HCT116 (cell line): ENCODE results near the gene HPCA. TPM values are rescaled to one million over a fixed set of nuclear protein-coding genes. Genes with fewer than 3 reads are reported as not detected.

Experiments used
- ATAC-seq: fragments of 200-7000 bp; cut with Tn5 transposase; 2 replicates; pipeline ENCODE4 v1.9.1; 2020; ENCODE audit warnings: mild to moderate bottlenecking, moderate library complexity
- BruUV-seq: library from RNA; stranded (reverse); fragments of 400-500 nt; replicated peaks from 2 replicates; lab custom pipeline; 2021; lab: Mats Ljungman, UMichigan
- CTCF ChIA-PET: fragments of 300-600 bp; sonication (Branson Sonifier 250); formaldehyde crosslinking; loops from one replicate; lab custom pipeline; 2021; ENCODE audit warnings: antibody characterized with exemption; lab: Charles Lee
- POLR2A ChIA-PET: fragments of 300-600, 350-600 bp; sonication (Branson Sonifier 250); formaldehyde crosslinking; loops from one replicate; lab custom pipeline; 2021; ENCODE audit warnings: antibody characterized with exemption; lab: Charles Lee
- RAD21 ChIA-PET, 2 experiments: fragments of 300-600 bp; sonication (Branson Sonifier 250); formaldehyde crosslinking; loops; one replicate each; lab custom pipeline; 2023; ENCODE audit warnings: low total read pairs in 2 of 2; ENCODE audit not compliant: uncharacterized antibody in 2 of 2, unreplicated experiment in 2 of 2, low non-redundant PET in 1 of 2; lab: Charles Lee
- DNase-seq: peaks from one replicate; pipeline ENCODE4 v3.0.0-alpha.2; 2010; ENCODE audit warnings: low read depth, low spot score
- H2AFZ ChIP-seq: fragments of 200-600 bp; shearing (Covaris generic), sonication (generic); 2 replicates; pipeline ENCODE4 v1.6.1; 2017; ENCODE audit warnings: low read depth, mixed run types, mixed read lengths, antibody characterized with exemption, low read length; ENCODE audit not compliant: poor library complexity, severe bottlenecking
- H3K27ac ChIP-seq: 2 replicates; pipeline ENCODE4 v1.5.1; 2012; ENCODE audit warnings: low read depth, low read length
- H3K27me3 ChIP-seq: fragments of 200-600 bp; sonication (generic); 2 replicates; pipeline ENCODE4 v1.6.1; 2016; ENCODE audit warnings: mixed run types, low read length, mixed read lengths; ENCODE audit not compliant: insufficient read depth
- H3K36me3 ChIP-seq, 2 experiments: fragments of 200-500 bp in 1 of 2; fragments of 200-600 bp in 1 of 2; sonication (Bioruptor generic) in 1 of 2; sonication (generic) in 1 of 2; 2 replicates each; pipeline versions ENCODE4 v1.5.1 to v1.6.1; 2014 to 2016; ENCODE audit warnings: low read length in 2 of 2, inconsistent platforms in 1 of 2, mixed read lengths in 1 of 2, mixed run types in 1 of 2; ENCODE audit not compliant: insufficient read depth in 2 of 2, control insufficient read depth in 1 of 2
- H3K4me1 ChIP-seq, 2 experiments: fragments of 200-600 bp in 1 of 2; sonication (generic) in 1 of 2; 2 replicates each; pipeline versions ENCODE4 v1.5.1 to v1.6.1; 2012 to 2017; ENCODE audit warnings: low read length in 2 of 2, inconsistent platforms in 1 of 2, mild to moderate bottlenecking in 1 of 2, mixed read lengths in 1 of 2, mixed run types in 1 of 2, moderate library complexity in 1 of 2; ENCODE audit not compliant: insufficient read depth in 2 of 2, control insufficient read depth in 1 of 2
- H3K4me2 ChIP-seq: fragments of 200-600 bp; sonication (generic); 2 replicates; pipeline ENCODE4 v1.6.1; 2017; ENCODE audit warnings: mixed run types, low read length, mixed read lengths
- H3K4me3 ChIP-seq, 2 experiments: fragments of 200-600 bp in 1 of 2; sonication (generic) in 1 of 2; replicated peaks in 1 of 2; 2 replicates each; pipeline ENCODE4 v1.5.1; 2011 to 2016; ENCODE audit warnings: low read length in 2 of 2, control low read depth in 1 of 2, low read depth in 1 of 2, mild to moderate bottlenecking in 1 of 2, mixed read lengths in 1 of 2, mixed run types in 1 of 2
- H3K79me2 ChIP-seq: fragments of 200-600 bp; sonication (generic); 2 replicates; pipeline ENCODE4 v1.6.1; 2017; ENCODE audit warnings: mild to moderate bottlenecking, mixed run types, low read length, moderate library complexity, mixed read lengths; ENCODE audit not compliant: insufficient read depth
- H3K9ac ChIP-seq: fragments of 200-600 bp; sonication (generic); 2 replicates; pipeline ENCODE4 v1.6.1; 2016; ENCODE audit warnings: low read length, mixed read lengths
- H3K9me2 ChIP-seq: fragments of 200-600 bp; sonication (generic), shearing (Covaris generic); 2 replicates; pipeline ENCODE4 v1.6.1; 2017; ENCODE audit warnings: mixed run types, mild to moderate bottlenecking, moderate library complexity; ENCODE audit not compliant: insufficient read depth
- H3K9me3 ChIP-seq, 2 experiments: fragments of 200-500 bp in 1 of 2; fragments of 200-600 bp in 1 of 2; sonication (Bioruptor generic) in 1 of 2; sonication (generic) in 1 of 2; 2 replicates each; pipeline ENCODE4 v1.6.1; 2014 to 2017; ENCODE audit warnings: low read length in 2 of 2, mixed read lengths in 2 of 2, inconsistent platforms in 1 of 2, low read depth in 1 of 2, mild to moderate bottlenecking in 1 of 2, mixed run types in 1 of 2, moderate library complexity in 1 of 2; ENCODE audit not compliant: control insufficient read depth in 1 of 2, insufficient read depth in 1 of 2
- H4K20me1 ChIP-seq: fragments of 200-600 bp; sonication (generic), shearing (Covaris generic); 2 replicates; pipeline ENCODE4 v1.6.1; 2017; ENCODE audit warnings: mixed run types, mild to moderate bottlenecking, moderate library complexity; ENCODE audit not compliant: insufficient read depth
- CEBPB ChIP-seq: IDR thresholded peaks from 2 replicates; pipeline ENCODE4 v1.6.1; 2012; ENCODE audit warnings: low read depth
- ELF1 ChIP-seq: IDR thresholded peaks from 2 replicates; pipeline ENCODE4 v1.6.1; 2012; ENCODE audit warnings: low read depth, borderline replicate concordance
- EZH2 ChIP-seq: fragments of 200-600 bp; sonication (generic); IDR thresholded peaks from 2 replicates; pipeline ENCODE4 v1.6.1; 2017; ENCODE audit warnings: antibody characterized with exemption, mixed run types
- POLR2A ChIP-seq: IDR thresholded peaks from 2 replicates; pipeline ENCODE4 v1.7.0; 2011; ENCODE audit warnings: borderline replicate concordance; ENCODE audit not compliant: insufficient read depth, insufficient read length; ENCODE audit errors: extremely low read depth
- SRF ChIP-seq: IDR thresholded peaks from 2 replicates; pipeline ENCODE4 v1.6.1; 2012; ENCODE audit warnings: low read depth
- TCF7L2 ChIP-seq: IDR thresholded peaks from 2 replicates; pipeline ENCODE4 v1.7.0; 2011; ENCODE audit warnings: borderline replicate concordance, inconsistent platforms; ENCODE audit not compliant: insufficient read depth, insufficient read length; ENCODE audit errors: extremely low read depth
- ZFX ChIP-seq: fragments of 450-650 bp; IDR thresholded peaks from 2 replicates; pipeline ENCODE4 v1.6.1; 2017
- intact Hi-C: fragments of 100-400 bp; cut with micrococcal nuclease; formaldehyde crosslinking; loops from 2 replicates; pipeline ENCODE4 v1.10.0; 2022
- total RNA-seq: library from RNA; stranded (reverse); gene quantifications from one replicate; pipeline ENCODE4 v1.2.1, GENCODE V29; 2021; ENCODE audit not compliant: unreplicated experiment
- TF ChIP-seq, protein P1 (sequence below): IDR thresholded peaks from 2 replicates; pipeline ENCODE4 v1.6.1; 2012
- TF ChIP-seq, protein P2 (sequence below): IDR thresholded peaks from 2 replicates; pipeline ENCODE4 v1.6.1; 2012
- TF ChIP-seq, protein P3 (sequence below), 3 experiments: fragments of 200-600 bp in 1 of 3; sonication (generic) in 1 of 3; IDR thresholded peaks in 2 of 3; conservative IDR thresholded peaks in 1 of 3; 2 replicates each; pipeline ENCODE4 v1.5.1; 2012 to 2017; ENCODE audit warnings: low read depth in 2 of 3, low read length in 2 of 3, antibody characterized with exemption in 1 of 3, borderline replicate concordance in 1 of 3, control low read depth in 1 of 3, mild to moderate bottlenecking in 1 of 3, mixed read lengths in 1 of 3, mixed run types in 1 of 3, moderate library complexity in 1 of 3; ENCODE audit not compliant: insufficient read depth in 1 of 3
- TF ChIP-seq, protein P4 (sequence below): IDR thresholded peaks from 2 replicates; pipeline ENCODE4 v1.6.1; 2011; ENCODE audit warnings: mild to moderate bottlenecking, low read length, moderate library complexity; ENCODE audit not compliant: insufficient replicate concordance; ENCODE audit errors: extremely low read depth
- TF ChIP-seq, protein P5 (sequence below): IDR thresholded peaks from 2 replicates; pipeline ENCODE4 v1.6.1; 2012; ENCODE audit warnings: low read depth

HPCA gene
- total RNA-seq, 1 experiment from 2014 or later, result 0.15 TPM

DNA sequence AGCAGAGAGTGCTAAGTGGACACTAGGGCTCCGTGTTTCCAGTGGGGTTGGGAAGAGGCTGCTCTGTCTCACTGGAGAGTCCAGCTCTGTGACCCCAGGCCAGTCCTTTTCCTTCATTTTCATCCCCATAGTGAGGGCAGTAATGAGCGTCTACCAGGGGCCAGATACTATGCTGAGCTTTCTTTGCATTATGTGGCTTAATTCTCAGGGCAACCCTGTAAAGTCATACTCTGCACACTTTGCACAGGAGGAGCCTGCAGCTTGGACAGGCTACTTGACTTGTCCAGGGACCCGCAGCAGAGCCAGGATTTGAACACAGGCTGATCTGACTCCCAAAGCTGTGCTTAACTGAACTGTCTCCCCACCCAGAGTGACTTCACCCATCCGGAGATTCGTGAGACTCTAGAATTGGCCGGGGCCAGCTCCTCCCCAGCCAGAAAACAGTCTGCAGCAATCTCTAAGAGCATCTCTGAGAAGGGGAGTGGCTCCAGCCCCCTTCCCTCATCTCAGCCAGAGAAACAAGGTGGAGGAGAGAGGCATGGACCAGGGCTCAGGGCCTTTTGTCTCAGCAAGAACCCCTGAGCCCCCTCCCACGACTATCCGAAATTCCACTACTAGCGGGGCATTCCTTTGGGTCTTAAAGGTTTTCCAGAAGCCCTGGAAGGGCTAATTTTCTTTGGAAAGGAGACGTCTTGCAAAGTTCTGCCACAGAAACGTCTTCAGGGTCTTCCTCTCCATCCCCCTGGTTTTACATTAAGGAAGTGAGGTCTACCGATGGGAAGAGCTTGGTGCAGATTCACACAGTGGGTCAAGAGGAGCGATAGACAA is 14.7 kb upstream of the HPCA start (continued):
- TF ChIP-seq ZFX (no peak), SRF (no peak), EZH2 (no peak)
- TF ChIP-seq, protein P1, sequence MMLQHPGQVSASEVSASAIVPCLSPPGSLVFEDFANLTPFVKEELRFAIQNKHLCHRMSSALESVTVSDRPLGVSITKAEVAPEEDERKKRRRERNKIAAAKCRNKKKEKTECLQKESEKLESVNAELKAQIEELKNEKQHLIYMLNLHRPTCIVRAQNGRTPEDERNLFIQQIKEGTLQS, result no peak
- TF ChIP-seq, protein P2, sequence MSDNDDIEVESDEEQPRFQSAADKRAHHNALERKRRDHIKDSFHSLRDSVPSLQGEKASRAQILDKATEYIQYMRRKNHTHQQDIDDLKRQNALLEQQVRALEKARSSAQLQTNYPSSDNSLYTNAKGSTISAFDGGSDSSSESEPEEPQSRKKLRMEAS, result no peak
- TF ChIP-seq, protein P3, sequence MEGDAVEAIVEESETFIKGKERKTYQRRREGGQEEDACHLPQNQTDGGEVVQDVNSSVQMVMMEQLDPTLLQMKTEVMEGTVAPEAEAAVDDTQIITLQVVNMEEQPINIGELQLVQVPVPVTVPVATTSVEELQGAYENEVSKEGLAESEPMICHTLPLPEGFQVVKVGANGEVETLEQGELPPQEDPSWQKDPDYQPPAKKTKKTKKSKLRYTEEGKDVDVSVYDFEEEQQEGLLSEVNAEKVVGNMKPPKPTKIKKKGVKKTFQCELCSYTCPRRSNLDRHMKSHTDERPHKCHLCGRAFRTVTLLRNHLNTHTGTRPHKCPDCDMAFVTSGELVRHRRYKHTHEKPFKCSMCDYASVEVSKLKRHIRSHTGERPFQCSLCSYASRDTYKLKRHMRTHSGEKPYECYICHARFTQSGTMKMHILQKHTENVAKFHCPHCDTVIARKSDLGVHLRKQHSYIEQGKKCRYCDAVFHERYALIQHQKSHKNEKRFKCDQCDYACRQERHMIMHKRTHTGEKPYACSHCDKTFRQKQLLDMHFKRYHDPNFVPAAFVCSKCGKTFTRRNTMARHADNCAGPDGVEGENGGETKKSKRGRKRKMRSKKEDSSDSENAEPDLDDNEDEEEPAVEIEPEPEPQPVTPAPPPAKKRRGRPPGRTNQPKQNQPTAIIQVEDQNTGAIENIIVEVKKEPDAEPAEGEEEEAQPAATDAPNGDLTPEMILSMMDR (IDR thresholded peaks at IDR 0.05 in 2 of 3, conservative IDR thresholded peaks at IDR 0.05 in 1 of 3; ENCODE audit: borderline replicate concordance in 1 of 3, insufficient read depth in 1 of 3, low read depth in 2 of 3, low read length in 2 of 3), result no peak

DNA sequence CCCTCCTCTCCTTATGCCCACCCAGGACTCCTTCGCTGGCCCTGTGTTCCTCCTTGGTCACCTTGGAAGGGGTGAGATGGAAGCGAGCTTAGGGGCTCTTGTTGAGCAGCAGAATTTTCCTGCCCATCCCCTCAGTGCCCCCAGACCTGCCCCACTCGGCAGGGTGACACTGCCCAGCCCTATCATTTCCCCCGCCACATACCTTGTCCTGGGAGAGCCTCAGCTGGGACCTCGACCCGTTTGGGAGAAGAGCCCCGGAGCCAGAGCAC is 14.2 kb upstream of the HPCA start:
- Histone ChIP-seq H3K9me2 (no peaks in the 10 kb centered on the region), H3K79me2 (no peaks in the 10 kb centered on the region), H3K27me3 (no peaks in the 10 kb centered on the region), H3K4me1 (peaks cover 2 to 11% of the 10 kb centered on the region in 2 experiments; a peak in 2 of 4 replicates), H3K4me2 (no peak overlapping the region), H3K9ac (no peak overlapping the region), H3K4me3 (no peak overlapping the region), H3K27ac (no peak overlapping the region), H3K36me3 (no peaks in the 10 kb centered on the region), H4K20me1 (no peaks in the 10 kb centered on the region), H2AFZ (no peak overlapping the region), H3K9me3 (no peaks in the 10 kb centered on the region)
- CTCF ChIA-PET, result interaction anchor here (1.0 to 1.7 kb wide), 3 partner anchors 160 to 352 kb away, joined by 3 to 9 read pairs (median 3); no protein-coding TSS in a partner anchor
- intact Hi-C loops, result loop anchor here (2.0 kb wide), 2 partner anchors 351 to 471 kb away; no protein-coding TSS in a partner anchor
- POLR2A ChIA-PET, result no interaction called here
- ATAC-seq (no peak), DNase-seq (no peak)
- BruUV-seq, result no TSS peak
- RAD21 ChIA-PET, result interaction anchor here in 1 of 2 experiments (0.6 kb wide), 1 partner anchor 82 kb away, joined by 5 read pairs; no protein-coding TSS in a partner anchor
- no peak for TF ChIP-seq ELF1
- TF ChIP-seq, protein P3 (IDR thresholded peaks at IDR 0.05 in 2 of 3, conservative IDR thresholded peaks at IDR 0.05 in 1 of 3; ENCODE audit: borderline replicate concordance in 1 of 3, insufficient read depth in 1 of 3, low read depth in 2 of 3, low read length in 2 of 3), result no peak
- TF ChIP-seq, protein P4, sequence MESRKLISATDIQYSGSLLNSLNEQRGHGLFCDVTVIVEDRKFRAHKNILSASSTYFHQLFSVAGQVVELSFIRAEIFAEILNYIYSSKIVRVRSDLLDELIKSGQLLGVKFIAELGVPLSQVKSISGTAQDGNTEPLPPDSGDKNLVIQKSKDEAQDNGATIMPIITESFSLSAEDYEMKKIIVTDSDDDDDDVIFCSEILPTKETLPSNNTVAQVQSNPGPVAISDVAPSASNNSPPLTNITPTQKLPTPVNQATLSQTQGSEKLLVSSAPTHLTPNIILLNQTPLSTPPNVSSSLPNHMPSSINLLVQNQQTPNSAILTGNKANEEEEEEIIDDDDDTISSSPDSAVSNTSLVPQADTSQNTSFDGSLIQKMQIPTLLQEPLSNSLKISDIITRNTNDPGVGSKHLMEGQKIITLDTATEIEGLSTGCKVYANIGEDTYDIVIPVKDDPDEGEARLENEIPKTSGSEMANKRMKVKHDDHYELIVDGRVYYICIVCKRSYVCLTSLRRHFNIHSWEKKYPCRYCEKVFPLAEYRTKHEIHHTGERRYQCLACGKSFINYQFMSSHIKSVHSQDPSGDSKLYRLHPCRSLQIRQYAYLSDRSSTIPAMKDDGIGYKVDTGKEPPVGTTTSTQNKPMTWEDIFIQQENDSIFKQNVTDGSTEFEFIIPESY, result no peak
- TF ChIP-seq, protein P5, sequence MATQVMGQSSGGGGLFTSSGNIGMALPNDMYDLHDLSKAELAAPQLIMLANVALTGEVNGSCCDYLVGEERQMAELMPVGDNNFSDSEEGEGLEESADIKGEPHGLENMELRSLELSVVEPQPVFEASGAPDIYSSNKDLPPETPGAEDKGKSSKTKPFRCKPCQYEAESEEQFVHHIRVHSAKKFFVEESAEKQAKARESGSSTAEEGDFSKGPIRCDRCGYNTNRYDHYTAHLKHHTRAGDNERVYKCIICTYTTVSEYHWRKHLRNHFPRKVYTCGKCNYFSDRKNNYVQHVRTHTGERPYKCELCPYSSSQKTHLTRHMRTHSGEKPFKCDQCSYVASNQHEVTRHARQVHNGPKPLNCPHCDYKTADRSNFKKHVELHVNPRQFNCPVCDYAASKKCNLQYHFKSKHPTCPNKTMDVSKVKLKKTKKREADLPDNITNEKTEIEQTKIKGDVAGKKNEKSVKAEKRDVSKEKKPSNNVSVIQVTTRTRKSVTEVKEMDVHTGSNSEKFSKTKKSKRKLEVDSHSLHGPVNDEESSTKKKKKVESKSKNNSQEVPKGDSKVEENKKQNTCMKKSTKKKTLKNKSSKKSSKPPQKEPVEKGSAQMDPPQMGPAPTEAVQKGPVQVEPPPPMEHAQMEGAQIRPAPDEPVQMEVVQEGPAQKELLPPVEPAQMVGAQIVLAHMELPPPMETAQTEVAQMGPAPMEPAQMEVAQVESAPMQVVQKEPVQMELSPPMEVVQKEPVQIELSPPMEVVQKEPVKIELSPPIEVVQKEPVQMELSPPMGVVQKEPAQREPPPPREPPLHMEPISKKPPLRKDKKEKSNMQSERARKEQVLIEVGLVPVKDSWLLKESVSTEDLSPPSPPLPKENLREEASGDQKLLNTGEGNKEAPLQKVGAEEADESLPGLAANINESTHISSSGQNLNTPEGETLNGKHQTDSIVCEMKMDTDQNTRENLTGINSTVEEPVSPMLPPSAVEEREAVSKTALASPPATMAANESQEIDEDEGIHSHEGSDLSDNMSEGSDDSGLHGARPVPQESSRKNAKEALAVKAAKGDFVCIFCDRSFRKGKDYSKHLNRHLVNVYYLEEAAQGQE, result no peak
- TF ChIP-seq POLR2A, result no peak
- no peak for TF ChIP-seq EZH2
- TF ChIP-seq CEBPB, result no peak
- TF ChIP-seq TCF7L2, result no peak
